ENCODE measurements around the gene TMEM120B.

Gene TMEM120B

DNA sequence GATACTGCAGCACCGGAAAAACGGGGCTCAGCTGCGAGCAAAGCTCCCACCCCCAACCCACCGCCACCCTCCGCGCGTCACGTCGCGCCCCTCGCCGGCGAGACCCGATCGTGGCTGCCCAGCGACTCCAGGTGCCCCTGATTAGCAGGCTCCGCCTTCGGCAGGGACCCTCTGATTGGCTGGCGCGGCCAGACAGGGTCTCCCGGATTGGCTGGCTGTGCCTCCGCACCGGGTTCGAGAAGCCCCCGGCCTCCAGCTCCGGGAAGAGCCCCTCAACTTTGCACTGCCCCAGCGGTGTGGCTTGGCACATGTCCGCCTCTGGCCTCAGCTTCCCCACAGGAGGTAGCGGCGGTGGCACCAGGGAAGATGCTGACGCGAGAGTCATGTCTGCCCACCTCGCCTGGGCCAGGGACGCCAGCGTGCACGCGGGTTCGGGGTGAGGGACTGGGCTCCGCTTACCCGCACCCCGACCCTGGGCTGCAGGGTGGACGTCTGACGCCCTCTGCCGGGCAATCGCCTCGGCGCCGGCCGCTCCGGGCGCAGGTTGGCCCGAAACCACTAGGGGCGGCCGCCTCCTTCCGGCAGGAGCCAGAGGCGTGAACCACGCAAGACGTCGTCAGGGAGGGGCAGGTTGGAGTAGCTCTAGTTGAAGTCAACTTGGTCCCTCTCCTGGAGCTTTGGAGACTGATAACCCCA, 81.4 kb downstream of the TMEM120B start:
- peak; percentile 96 for DNase-seq

DNA sequence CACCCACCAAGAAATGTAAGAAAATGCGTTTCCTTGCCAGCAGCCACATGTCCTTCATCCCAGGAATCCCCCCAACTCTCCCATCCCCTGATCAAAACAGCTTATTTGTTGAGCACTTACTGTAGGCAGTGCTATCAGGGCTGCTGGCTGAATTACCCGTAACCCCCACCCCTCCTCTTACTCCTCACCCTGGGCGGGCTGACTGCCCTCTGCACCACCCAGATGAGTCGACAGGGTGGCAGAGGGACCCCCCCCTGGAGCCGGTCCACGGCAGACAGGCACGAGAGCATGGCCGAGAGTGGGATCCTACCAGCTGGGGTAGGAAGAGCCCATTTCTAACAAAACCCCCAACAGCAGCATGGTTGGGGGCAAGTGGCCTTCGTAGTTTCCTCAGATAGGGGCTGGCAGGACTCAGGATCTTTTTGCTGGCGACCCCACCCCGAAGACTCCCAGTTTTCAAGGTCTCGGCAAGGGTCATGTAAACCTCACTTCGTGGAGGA, 82.0 kb downstream of the TMEM120B start:
- no peak for DNase-seq

DNA sequence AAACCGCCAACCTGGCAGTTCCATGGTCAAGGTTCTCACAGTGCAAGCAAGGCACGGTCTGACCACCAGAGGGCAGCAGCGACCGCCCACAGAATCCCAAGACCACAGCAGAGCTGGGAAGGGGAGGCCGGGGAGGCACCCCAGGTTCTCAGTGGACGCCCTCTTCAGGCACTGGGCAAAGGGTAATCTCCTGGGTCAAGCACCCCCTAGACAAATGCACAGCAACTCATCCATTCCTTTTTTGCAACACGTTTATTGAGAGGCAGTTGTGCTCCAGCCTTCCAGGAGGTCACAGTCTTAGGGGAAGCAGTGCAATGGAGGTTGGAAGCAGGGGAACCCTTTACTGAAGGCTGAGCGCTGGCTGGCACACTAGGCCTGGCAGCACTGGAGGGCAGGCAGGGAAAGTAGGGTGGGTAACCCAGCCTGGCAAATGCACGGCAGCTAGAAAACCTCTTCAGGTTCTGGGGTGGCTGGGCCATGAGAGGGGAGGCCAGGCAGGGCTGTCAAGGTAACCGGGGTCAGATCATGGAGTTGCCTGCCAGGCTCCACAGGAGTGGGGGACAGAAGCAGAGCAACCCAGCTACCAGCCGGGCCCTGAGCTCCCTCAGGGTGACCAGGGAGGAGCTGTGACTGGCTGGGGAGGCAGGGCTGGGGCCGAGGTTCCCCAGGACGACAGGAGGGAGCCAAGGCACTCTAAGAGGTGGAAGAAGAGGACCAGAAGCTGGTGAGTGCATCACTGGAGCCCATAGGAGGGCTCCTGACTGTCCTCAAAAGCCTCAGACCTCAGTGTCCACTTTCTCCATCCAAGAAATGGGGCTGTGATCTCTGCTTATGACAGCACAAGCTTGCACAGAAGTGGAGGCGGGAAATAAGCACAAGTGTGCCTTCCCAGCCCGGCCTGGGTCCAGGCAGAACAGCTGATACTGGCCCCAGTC, 82.7 kb downstream of the TMEM120B start:
- peak; percentile 86 for DNase-seq

DNA sequence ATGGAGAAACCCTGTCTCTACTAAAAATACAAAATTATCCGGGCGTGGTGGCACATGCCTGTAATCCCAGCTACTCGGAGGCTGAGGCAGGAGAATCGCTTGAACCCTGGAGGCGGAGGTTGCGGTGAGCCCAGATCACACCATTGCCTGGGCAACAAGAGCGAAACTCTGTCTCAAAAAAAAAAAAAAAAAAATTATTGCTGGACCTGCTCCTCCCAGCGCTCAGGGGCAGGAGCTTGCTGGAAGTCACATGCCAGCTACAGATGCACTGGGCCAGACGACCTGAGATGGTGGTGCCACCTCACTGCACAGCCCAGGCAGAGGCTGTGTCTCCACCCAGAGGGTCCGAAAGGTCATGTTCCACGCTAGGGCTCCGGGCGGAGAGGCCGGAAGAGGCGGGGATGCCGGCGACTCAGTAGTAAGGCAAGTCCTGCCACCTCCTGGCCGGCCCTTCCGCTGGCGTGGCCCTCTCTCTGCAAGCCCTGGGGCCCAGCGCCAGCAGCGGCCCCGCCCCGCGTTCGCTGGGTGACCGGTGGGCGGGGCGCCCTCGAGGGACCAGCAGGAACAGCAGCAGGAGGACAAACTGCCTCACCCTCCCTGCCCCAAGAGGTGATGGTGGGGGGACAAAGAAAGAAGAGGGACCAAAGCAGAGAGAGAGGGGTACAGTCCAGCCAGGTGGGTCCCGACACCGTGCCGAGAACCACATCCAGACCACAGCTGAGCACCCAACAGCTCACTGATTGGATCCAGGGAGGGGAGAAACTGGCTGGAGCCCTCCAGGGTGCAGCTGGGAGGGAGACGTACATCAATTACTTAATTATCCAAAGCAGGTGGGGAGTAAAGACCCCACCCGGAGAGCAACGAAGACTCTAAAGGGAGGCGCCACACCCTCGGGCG, 84.6 kb downstream of the TMEM120B start:
- peak; percentile 72 for DNase-seq

DNA sequence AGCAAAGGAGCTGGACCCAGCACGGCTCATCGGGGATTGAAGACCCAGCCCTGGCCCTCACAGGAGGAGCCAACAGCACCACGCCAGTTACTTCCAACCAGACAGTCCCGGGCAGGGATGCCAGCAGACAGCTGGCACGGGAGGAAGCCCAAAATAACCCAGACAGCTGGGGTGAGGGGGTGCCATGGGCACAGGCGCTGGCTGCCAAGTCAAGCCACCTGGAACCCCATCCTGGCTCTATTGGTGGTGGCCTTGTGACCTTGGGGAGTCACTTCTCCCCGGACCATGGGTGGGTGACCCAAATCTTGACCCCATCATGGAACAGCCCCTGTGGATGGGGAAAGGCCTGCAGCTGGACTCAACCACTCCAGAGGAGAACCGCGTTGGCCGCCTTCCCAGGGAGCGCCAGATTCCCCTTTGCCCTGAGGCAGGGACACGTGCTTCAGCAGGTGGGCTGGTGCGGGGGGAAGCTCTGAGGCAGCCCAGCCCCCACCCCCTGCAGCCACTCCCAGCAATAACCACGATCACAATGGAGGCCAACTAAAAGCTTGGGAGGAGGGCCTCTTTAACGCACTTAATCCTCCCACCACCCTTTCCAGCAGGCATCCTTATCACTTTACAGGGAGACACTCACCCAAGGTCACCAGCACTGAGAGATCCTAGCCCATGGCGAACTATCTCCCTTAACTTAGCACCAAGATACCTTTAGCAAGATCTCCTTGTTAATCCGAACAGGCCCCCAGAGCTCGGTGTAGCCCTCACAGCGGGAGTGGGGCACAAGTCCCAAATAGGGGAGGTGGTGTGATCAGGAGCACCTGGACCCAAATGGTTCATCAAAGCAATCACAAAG, 85.6 kb downstream of the TMEM120B start:
- no peak for DNase-seq

DNA sequence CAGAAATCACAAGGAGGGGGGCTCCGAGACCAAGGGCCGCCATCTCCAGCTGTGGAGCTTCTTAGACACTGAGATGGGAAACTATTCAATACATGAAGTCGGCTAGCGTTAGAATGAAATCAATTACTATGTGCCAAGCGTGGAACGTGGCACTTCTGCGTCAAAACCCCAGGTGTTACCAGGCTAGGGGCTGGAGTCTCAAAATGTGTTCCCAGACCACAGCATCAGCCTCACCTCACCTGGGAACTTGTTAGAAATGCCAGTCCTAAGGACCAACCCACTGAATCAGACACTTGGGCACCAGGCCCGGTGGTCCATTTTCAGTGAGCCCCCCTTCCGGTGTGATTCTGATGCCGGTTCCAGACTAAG, 86.2 kb downstream of the TMEM120B start:
- DNase-seq, result no peak

DNA sequence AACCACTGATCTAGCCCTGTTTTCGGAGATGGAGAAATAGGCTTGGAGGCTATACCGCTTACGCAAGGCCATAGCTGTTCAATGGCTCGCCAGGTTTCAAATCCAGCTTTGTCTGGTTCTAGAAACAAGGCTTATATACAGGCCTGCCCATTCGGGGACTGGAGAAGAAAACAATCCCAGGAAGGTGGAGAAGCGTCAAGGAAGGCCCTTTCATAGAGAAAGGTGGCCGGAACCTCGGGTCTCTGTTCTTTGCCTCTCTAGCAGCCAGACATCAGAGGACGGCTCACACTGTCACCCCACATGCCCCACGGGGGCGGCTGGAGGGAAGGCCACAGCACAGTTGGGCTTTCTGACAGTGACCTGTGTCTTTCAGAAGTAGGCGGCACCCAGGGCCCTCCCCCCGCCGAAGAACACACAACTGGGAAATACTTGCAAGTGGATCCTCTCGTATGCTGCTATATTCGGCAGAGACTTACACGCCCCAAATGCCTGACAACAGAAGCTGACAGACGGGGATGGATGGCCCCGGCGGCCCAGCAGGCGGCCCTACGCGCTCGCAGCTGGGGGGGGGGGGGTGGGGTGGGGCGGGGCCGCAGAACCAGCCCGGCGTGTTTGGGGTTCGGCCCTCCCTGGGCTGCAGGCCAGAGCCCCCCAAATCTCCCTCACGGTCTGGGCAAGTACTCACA, 86.7 kb downstream of the TMEM120B start:
- peak; percentile 74 to 89 for DNase-seq

DNA sequence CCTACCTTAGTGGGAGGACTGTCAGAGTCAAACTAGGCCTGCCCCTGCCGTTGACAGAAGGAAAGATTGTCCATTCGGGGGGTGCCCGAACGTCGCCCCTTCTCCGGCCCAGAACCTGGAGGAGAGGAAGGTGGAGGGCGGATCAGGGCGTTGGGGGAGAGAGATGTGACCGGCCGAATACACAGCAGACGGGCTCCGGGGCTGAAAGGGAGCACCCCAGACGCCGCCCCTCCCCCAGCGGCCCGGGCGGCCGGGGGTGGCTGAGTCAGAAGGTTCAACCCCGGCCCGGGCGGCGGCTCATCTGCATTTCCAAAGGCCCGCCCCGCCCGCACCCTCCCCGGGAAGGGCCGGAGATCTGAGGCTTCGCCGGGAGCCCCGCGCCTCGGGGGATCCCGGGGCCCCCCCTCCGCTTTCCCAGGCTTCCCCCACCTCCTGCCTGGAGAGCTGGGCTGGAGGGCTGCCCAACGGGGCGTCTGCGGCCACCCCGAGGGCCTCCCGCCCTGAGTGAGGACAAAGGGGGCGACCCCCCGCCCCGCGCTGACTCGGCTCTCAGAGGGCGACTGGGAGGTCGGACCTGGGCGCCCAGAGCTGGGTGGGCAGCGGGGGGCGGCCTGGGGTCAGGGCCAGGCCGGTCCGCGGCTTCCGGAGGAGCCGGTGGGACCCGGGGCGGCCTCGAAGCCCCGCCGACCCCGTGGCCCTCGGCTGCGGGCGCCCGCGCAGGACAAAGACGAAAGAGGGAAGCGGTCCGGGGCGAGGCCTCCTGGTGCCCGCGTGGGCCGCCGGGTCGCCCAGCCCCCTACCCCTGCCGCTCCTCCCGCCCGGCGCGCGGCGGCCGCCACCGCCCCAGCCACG, 87.5 kb downstream of the TMEM120B start:
- peak; percentile 85 to 91 for DNase-seq

DNA sequence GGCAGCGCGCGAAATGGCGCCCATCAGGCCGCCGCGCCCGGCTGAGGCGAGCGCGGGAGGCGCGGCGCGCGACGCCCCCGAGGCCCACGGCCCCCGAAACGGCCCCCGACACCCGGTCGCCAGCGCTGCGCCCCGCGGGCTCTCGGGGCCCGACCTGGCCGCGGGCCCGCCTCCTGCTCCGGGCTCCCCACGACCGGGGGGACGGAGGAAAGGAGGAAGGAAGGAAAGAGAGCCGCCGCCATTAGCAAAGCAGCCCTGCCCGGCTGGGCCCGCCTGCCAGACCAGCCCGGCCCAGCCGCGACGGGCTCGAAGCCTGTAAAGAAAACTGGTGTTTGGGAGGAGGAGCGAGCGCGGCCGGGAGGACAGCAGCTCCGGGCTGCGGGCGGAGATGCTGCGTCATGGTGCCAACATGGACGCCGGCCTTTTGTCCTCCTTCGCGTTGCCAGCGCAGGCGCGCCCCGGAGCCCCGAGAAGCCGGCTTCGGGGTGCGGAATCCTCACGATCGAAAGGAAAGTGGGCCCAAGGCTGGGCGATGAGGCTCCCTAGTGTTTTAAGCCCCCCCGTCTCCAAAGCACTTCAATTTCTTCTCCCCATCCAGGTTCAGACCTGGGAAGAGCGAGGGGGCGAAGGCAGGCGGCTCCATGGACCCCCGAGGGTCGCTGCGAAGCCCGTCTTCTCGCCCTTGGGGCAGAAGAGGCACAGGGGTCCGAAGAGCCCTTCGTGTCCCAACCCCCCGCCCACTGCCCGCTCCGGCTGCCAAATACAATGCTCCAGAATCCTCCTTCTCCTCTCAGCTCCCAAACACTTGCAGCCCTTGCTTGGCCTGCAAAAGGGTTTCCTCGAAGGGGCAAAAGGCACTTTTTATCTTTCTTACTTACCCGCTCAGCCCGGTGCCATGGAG, 88.4 kb downstream of the TMEM120B start:
- DNase-seq, result peak; percentile 63 to 69

DNA sequence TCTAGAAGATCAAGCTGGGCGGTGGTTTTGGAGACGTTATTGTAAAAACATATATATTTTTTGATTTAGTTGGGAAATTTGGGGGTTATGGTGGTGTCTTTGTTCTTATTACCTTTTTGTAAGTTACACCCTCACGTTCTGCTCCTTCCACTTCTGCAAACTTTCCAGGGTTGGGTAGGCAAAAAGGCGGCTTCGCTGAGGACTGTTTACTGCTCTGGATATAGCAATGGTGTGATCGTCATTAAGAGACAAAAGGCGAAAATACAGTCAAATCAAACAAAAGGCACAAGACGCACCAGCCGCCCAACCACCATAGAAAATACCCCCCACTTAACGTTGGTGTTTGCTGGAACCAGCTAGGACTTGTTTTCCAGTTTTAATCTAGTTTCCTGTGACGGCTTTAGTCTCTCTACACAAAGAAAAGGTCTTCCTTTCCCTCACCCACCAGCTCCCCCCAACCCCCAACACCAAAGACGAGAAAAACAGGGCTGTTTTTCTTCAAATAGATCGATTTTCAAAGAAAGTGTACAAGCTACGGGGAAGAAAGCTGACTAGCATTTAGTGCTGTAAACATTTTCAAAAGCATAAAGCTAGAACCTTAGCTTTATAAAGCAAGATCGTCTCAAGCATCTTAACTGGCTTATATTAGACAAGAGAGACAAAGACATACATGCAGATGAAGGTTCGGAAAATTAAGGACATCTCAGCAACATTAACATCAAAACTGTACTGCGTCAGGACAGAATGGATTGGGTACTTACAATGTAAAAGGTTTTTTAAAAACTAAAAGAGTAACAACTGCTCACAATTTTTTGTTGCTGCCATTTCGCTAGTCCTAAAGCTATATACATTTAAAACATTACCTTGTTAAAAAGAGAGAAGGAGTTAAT, 89.3 kb downstream of the TMEM120B start:
- DNase-seq, result peak; percentile 59 to 61

DNA sequence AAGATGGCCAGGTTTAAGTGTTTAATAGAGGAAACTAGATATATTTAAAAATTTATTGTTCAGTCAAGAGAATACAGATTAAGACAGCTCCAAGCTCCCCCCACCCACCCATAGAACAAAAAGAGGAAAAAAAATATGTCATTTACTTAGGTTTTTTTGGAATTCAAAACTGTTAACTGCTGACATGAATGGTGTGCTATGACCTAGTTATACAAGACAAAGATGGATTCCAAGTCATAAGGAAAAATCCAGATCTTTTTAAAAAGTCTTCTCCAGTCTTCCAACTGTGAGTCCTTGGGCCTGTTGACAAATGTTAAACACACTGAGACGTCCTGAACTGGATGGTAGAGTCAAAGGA, 89.9 kb downstream of the TMEM120B start:
- DNase-seq, result no peak

DNA sequence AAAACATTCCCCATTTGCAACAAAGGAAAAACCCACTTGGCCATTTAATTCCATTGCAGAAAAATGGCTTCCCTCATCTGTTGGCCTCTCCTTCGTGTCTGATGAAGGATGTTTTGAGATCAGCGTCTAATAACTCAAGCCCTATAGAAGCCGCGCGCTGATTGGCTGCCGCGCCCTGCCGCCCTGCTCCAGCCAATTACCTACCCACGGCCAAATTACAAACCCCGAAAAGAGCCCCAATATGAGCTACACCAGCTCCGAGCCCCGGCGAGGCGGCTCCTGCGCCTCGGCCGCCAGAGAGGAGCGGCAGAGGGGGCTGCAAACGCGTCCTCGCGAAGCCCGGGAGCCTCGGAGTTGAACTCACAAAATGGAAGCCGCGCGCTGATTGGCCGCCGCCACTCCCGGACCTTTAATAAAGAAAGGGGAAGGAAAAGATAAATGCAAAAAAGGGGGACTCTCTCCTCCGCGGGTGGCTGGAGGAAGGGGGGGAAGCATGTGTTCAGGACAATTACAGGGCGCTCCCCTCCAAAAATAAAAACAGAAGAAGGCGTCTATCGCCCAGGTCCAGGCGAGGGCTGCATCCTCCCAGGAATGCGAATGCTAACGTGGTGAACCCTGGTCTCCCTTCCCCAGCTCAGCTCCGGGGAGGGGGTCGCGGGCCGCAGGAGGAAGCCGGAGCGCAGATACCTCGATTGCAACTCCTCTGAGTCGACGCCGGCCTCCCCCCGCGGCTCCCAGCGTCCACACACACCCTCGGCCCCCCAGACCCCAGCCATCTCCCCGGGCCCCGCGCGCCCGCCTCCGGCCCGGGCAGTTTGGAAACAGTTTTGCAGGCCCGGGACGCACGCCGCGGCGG, 90.5 kb downstream of the TMEM120B start:
- DNase-seq, result peak; percentile 94

DNA sequence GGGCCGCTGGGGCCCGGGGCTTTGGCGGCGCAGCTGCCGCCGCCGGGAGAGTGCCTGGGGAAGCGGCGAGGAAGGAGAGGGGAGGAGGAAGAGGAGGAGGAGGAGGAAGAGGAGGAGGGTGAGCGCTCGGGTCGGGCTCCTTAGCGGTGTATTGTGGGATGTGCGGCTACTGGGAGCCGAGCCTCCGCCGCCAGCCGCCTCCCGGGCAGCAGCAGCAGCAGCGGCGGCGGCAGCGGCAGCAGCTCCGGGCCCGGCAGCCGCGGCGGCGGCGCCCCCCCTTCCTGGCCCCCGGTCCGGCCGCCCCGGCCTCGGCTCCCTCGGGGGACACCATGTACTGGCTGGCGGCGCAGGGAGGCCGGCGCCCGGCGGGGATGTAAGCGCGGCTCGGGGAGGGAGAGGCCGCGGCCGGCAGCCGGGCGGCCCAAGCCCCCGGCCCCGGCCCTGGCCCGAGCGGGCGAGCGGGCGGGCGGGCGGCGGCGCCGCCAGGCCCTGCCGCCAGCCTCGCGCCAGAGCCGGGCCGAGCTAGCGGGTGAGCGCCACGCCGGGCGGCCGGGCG, 91.4 kb downstream of the TMEM120B start, which contains the start of gene SETD1B:
Gene SETD1B, plus strand, starts transcription at position 149 of the 556 bp plus-strand sequence. CDS start 729 bp downstream, outside the sequence.
- peak; percentile 46 to 65 for DNase-seq

DNA sequence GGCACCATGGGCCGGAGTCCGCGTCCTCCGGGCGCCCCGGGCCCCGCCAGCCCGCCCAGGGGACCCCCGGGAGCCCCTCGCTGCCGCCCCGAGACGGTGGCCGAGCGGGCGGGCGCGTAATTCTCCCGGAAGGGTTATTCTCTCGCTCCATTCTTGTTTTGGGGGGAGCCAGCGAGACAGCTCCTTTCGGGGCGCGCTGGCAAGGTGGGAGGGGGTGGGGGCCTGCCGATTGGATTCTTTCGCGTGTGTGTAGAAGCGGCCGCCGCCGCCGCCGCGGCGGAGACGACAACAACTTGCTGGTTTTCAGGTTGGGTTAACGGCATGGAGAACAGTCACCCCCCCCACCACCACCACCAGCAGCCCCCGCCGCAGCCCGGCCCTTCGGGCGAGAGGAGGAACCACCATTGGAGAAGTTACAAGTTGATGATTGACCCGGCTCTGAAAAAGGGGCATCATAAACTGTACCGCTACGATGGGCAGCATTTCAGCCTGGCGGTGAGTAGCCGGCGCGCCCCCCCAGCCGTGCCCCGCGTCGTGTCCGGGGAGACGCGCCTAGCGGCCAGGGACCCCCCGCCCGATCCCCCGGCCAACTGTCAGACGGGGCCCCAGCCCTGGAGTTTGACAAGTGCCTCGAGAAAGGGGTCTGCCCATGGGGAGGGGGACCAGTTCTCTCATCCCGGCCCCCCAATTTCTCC, 92.0 kb downstream of the TMEM120B start:
- peak; percentile 51 to 56 for DNase-seq

DNA sequence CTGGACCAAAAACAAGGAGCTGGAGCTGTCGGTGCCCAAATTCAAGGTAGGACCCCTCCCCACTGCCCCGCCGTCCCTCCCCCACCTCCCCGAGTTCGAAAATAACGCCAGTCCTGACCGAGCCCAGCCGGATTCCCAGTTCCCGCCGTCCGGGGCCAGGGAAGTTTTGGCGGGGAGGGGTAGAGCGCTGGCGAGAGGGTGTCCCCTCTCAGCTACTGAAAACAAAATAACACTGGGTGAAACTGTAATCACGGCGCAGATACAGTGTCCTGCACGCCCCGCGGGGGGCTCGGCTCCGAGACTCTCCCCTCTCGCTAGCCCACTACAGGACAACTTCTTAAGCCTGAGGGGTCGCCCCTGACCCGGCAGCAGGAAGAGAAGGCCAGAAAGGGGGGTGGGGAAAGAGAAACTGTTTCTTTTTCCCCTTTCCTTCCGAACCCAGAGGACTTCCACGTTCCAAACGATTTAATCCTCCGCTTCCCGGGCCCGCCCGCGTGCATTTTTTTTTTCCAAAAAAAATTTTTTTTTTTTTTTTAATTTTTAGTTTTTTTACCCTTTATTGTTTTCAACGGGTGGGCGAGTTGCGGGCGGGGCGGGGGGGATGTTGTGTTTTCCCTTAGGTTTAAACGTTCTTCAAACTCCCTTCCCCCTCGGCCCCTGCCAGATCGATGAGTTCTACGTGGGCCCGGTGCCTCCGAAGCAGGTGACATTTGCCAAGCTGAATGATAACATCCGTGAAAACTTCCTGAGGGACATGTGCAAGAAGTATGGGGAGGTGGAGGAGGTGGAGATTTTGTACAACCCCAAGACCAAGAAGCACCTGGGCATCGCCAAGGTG, 92.8 kb downstream of the TMEM120B start:
- no peak for DNase-seq
